Prostate gland (tissue), 2 donors: ENCODE data around the gene CALHM3. TPM values are rescaled to one million over a fixed set of nuclear protein-coding genes. Genes with fewer than 3 reads are reported as not detected.

ENCODE experiments used
- DNase-seq: peaks from one replicate; pipeline ENCODE4 v3.0.0-alpha.2; 2019; ENCODE audit warnings: low spot score
- H3K27ac ChIP-seq, 2 donors: fragments of 200-600 bp; sonication (generic); 2 replicates each; pipeline ENCODE4 v1.5.1; 2017 to 2019
- H3K27me3 ChIP-seq: fragments of 200-600 bp; sonication (generic); replicated peaks from 2 replicates; pipeline ENCODE4 v1.5.1; 2019; ENCODE audit not compliant: insufficient read depth
- H3K36me3 ChIP-seq, 2 donors: fragments of 200-600 bp; sonication (generic); 1 replicate in 1 of 2; 2 replicates in 1 of 2; pipeline versions ENCODE4 v1.5.1 to v1.8.1; 2017 to 2019
- H3K4me1 ChIP-seq: fragments of 200-600 bp; sonication (generic); replicated peaks from 2 replicates; pipeline ENCODE4 v1.5.1; 2019
- H3K4me3 ChIP-seq, 2 donors: fragments of 200-600 bp; sonication (generic); 2 replicates each; pipeline ENCODE4 v1.5.1; 2017 to 2019
- H3K9me3 ChIP-seq: fragments of 200-600 bp; sonication (generic); 2 replicates; pipeline ENCODE4 v1.5.1; 2017
- POLR2A ChIP-seq: fragments of 450-650 bp; IDR thresholded peaks from one replicate; pipeline ENCODE4 v1.6.1; 2016; ENCODE audit warnings: antibody characterized with exemption, mild to moderate bottlenecking
- POLR2AphosphoS5 ChIP-seq: sonication (generic); formaldehyde crosslinking; IDR thresholded peaks from one replicate; pipeline ENCODE4 v1.6.1; 2017; ENCODE audit warnings: antibody characterized with exemption
- WGBS: methylation state at CpG from one replicate; pipeline ENCODE4 v1.1.5; 2018; 5-methylcytosine and 5-hydroxymethylcytosine counted together
- intact Hi-C: fragments of 100-400 bp; cut with DNase I; formaldehyde crosslinking; loops from one replicate; pipeline ENCODE4 v1.14.2; 2022
- total RNA-seq, 2 donors: library from RNA; depleted of rRNA; stranded (reverse); fragments of >200 nt; gene quantifications; one replicate each; pipeline ENCODE4 v1.1.0, GENCODE V29; 2016
- TF ChIP-seq, protein P1 (sequence below), 4 experiments: fragments of 200-600 bp in 2 of 4; fragments of 450-650 bp in 2 of 4; sonication (generic) in 2 of 4; IDR thresholded peaks; 1 replicate in 3 of 4; 2 replicates in 1 of 4; pipeline ENCODE4 v1.5.1; 2016 to 2019; ENCODE audit warnings: antibody characterized with exemption in 4 of 4, mild to moderate bottlenecking in 2 of 4, moderate library complexity in 2 of 4

Gene CALHM3
- total RNA-seq, 2 donors from 2014 or later, result 0.51 TPM; not detected in 1

DNA sequence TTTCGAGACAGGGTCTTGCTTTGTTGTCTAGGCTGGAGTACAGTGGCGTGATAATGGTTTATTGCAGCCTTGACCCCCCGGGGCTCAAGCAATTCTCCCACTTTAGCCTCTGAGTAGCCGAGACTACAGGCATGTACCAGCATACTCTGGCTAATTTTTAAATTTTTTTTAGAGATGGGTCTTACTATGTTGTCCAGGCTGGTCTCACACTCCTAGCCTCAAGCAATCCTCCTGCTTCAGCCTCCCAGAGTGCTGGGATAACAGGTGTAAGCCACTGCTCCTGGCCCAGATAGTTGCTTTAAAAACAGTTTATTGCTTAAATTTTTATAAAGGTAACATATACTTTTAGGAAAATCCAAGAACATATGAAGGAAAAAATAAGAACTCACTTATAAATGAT lies 40.8 kb upstream of the CALHM3 start:
- Histone ChIP-seq H3K27ac (no peak overlapping the region), H3K27me3 (no peaks in the 10 kb centered on the region), H3K36me3 (no peaks in the 10 kb centered on the region), H3K4me1 (no peaks in the 10 kb centered on the region), H3K4me3 (no peak overlapping the region), H3K9me3 (no peaks in the 10 kb centered on the region)
- DNase-seq, result no peak
- intact Hi-C loops, result no loop called here
- 88% methylated on average over 4 of the region's 4 CpGs for WGBS
- TF ChIP-seq, protein P1, sequence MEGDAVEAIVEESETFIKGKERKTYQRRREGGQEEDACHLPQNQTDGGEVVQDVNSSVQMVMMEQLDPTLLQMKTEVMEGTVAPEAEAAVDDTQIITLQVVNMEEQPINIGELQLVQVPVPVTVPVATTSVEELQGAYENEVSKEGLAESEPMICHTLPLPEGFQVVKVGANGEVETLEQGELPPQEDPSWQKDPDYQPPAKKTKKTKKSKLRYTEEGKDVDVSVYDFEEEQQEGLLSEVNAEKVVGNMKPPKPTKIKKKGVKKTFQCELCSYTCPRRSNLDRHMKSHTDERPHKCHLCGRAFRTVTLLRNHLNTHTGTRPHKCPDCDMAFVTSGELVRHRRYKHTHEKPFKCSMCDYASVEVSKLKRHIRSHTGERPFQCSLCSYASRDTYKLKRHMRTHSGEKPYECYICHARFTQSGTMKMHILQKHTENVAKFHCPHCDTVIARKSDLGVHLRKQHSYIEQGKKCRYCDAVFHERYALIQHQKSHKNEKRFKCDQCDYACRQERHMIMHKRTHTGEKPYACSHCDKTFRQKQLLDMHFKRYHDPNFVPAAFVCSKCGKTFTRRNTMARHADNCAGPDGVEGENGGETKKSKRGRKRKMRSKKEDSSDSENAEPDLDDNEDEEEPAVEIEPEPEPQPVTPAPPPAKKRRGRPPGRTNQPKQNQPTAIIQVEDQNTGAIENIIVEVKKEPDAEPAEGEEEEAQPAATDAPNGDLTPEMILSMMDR (IDR thresholded peaks at IDR 0.05), result no peak
- TF ChIP-seq POLR2AphosphoS5 (no peak), POLR2A (no peak)

DNA sequence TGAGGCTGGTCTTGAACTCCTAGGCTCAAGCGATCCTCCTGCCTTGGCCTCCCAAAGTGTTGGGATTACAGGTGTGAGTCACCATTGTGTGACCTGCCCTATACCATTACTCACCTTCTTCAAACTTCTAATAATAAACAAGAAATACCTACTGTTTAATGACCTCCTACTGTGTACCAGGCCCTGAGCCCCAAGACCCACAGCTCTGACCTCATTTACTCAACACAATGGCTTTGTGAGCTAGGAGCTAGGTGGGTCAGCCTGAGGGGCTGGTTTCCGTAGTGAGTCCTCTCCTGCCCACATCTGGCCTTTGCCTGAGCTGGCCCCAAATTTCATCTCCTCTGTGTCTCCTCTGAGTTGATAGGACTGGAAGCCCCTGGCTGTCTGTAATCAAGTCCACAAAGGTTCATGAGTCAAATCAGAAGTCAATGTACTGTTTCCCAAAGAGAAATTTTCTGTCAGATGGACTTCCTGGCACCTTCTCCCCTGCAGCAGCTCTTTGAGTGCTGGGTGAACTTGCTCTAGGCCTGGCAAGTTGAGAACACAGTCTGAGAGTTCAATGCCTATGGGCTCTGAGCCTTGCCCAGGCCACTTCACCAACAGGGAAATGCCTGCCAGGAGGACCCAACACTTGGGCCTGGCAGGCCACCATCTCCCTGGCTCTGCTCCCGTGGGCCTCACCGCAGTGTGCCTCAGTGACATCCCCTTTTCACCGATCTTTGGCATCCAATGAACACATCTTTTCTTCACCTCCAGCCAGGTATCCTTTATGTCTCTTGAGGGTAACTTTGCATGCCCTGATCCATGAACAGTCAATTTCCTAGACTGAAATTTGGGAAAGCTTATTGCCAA lies 38.4 kb upstream of the CALHM3 start:
- no peak overlapping the region for H3K27ac ChIP-seq
- no peaks in the 10 kb centered on the region for H3K36me3 ChIP-seq
- no peak overlapping the region for H3K4me3 ChIP-seq
- intact Hi-C loops, result no loop called here
- no peak for DNase-seq
- 96% methylated on average over 5 of the region's 5 CpGs for WGBS
- H3K27me3 ChIP-seq, result no peaks in the 10 kb centered on the region
- TF ChIP-seq, protein P1 (IDR thresholded peaks at IDR 0.05), result no peak
- TF ChIP-seq POLR2AphosphoS5 (no peak), POLR2A (no peak)
- no peaks in the 10 kb centered on the region for H3K9me3 ChIP-seq
- H3K4me1 ChIP-seq, result peaks cover 3% of the 10 kb centered on the region

DNA sequence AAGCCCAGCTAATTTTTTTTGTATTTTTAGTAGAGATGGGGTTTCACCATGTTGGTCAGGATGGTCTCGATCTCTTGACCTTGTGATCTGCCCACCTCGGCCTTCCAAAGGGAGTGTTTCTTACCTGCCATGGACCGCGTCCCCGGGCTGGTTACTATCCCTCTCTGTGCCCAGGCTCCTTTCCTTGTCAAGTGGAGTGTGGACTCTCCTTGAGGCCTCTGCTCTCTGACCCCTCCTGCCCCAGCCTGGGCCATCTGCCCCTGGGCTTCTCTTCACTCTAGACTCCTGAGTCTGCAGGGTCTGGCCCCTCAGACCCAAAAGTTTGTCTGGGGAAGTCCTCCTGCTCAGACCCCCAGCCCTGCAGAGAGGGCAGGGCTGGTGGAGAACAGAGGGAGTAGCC lies 35.2 kb upstream of the CALHM3 start:
- intact Hi-C loops, result no loop called here
- Histone ChIP-seq H3K4me1 (peaks cover 3% of the 10 kb centered on the region), H3K9me3 (no peaks in the 10 kb centered on the region), H3K27me3 (no peaks in the 10 kb centered on the region), H3K27ac (no peak overlapping the region), H3K36me3 (no peaks in the 10 kb centered on the region), H3K4me3 (no peak overlapping the region)
- DNase-seq, result no peak
- TF ChIP-seq, protein P1 (IDR thresholded peaks at IDR 0.05), result no peak
- TF ChIP-seq POLR2A (no peak), POLR2AphosphoS5 (no peak)
- 100% methylated on average over 5 of the region's 5 CpGs for WGBS

DNA sequence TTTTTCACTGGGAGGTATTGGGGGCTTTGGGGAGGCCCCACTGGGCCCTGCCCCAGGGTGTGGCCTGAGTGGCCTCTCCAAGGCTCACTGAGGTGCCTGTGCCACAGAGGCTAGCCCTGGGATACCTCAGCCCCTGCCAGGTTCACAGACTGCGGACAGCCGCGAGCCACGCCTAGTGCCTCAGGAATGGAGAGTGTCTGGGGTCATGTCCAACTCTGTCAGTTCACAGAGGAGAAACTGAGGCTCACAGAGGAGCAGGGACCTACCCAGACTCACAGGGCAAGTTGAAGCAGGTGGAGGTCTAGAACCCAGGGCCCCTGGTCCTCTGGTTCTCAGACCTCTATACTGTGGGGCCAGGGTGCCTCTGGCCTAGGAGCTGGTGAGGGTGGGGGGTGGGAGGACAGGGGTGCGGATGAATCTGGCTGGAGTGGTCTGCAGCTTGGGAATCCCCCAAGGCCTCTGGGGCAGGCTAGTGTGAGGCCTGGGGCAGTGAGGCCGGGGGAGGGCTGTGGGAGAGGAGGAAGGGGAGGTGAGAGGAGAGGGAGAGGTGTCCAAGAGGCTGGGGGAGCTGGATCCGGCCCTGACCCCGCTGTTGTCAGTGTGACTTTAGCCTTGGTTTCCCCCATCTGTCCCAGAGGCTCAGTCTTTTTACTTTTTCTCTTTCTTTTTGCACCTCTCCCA lies 34.5 kb upstream of the CALHM3 start:
- TF ChIP-seq, protein P1 (IDR thresholded peaks at IDR 0.05), result no peak
- TF ChIP-seq POLR2AphosphoS5 (no peak), POLR2A (no peak)
- WGBS, result 94% methylated on average over 8 of the region's 8 CpGs
- Histone ChIP-seq H3K9me3 (no peaks in the 10 kb centered on the region), H3K4me3 (no peak overlapping the region), H3K4me1 (peaks cover 3% of the 10 kb centered on the region), H3K27me3 (no peaks in the 10 kb centered on the region), H3K27ac (peak overlapping the region in 1 of 2 donors; percentile 35), H3K36me3 (no peaks in the 10 kb centered on the region)
- no peak for DNase-seq
- intact Hi-C loops, result no loop called here
